Mucosa of rectum (tissue), 2 donors: ENCODE data around the gene NDUFB11.

ENCODE experiments used
- H3K27ac ChIP-seq, 2 donors: one replicate each; pipeline ENCODE4 v1.7.0; 2013; ENCODE audit warnings: inconsistent platforms in 2 of 2, low read depth in 2 of 2, low read length in 2 of 2
- H3K27me3 ChIP-seq, 2 donors: one replicate each; pipeline ENCODE4 v1.7.0; 2013; ENCODE audit warnings: low read length in 2 of 2; ENCODE audit not compliant: control insufficient read depth in 2 of 2, insufficient read depth in 2 of 2
- H3K36me3 ChIP-seq, 2 donors: one replicate each; pipeline ENCODE4 v1.7.0; 2013; ENCODE audit warnings: low read length in 2 of 2; ENCODE audit not compliant: control insufficient read depth in 2 of 2, insufficient read depth in 2 of 2
- H3K4me1 ChIP-seq, 2 donors: one replicate each; pipeline ENCODE4 v1.7.0; 2013; ENCODE audit warnings: low read length in 2 of 2, mild to moderate bottlenecking in 1 of 2; ENCODE audit not compliant: control insufficient read depth in 2 of 2, insufficient read depth in 2 of 2
- H3K4me3 ChIP-seq, 2 donors: one replicate each; pipeline ENCODE4 v1.7.0; 2013; ENCODE audit warnings: low read length in 2 of 2
- H3K9ac ChIP-seq, 2 donors: one replicate each; pipeline ENCODE4 v1.7.0; 2013; ENCODE audit warnings: low read length in 2 of 2, low read depth in 1 of 2, mild to moderate bottlenecking in 1 of 2
- H3K9me3 ChIP-seq, 2 donors: one replicate each; pipeline ENCODE4 v1.7.0; 2013; ENCODE audit warnings: low read length in 2 of 2; ENCODE audit not compliant: control insufficient read depth in 2 of 2
- donor health status: healthy.
- donor health status: Normal muscosa, but diverticular disease.

NDUFB11 gene

DNA sequence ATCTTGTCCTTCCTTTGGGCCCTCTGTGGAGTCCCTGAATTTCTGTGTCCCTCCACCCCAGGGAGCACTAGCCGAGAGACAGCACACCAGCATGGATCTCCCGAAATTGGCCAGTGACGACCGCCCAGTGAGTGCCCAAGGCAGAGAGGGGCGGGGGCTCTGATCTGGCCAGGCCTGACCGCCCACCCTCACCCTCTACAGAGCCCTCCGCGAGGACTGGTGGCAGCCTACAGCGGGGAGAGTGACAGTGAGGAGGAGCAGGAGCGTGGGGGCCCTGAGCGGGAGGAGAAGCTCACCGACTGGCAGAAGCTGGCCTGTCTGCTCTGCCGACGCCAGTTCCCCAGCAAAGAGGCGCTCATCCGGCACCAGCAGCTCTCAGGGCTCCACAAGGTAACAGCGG, 40.7 kb upstream of the NDUFB11 start:
- H3K27me3 ChIP-seq: peaks cover 8 to 11% of the 10 kb centered on the region in 2 donors
- H3K36me3 ChIP-seq: peaks cover 26 to 33% of the 10 kb centered on the region in 2 donors
- no peak overlapping the region for H3K27ac ChIP-seq
- no peak overlapping the region for H3K9ac ChIP-seq
- H3K4me1 ChIP-seq: no peaks in the 10 kb centered on the region
- H3K9me3 ChIP-seq: no peaks in the 10 kb centered on the region
- no peak overlapping the region for H3K4me3 ChIP-seq

DNA sequence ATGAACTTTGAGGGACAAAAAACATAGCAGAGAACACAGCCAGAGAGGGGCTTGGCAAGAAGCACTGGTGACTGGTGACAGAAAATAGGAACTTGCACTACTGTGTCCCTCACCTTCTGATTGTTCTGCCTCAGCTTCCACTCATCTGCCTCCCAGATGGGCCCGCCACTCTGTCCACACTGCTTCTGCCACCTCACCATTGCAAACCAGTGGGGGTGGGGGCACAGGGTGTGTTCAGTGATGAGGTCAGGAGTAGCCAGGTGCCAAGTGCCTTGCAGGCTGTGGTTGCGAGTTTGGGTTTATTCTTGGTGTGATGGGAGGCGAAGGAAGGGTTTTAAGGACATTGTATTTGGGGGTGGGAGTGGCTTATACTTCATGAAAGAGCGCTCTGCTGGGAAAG, 40.0 kb upstream of the NDUFB11 start:
- Histone ChIP-seq H3K36me3 (peaks cover 28 to 36% of the 10 kb centered on the region in 2 donors), H3K27me3 (peaks cover 8 to 14% of the 10 kb centered on the region in 2 donors), H3K27ac (no peak overlapping the region)

DNA sequence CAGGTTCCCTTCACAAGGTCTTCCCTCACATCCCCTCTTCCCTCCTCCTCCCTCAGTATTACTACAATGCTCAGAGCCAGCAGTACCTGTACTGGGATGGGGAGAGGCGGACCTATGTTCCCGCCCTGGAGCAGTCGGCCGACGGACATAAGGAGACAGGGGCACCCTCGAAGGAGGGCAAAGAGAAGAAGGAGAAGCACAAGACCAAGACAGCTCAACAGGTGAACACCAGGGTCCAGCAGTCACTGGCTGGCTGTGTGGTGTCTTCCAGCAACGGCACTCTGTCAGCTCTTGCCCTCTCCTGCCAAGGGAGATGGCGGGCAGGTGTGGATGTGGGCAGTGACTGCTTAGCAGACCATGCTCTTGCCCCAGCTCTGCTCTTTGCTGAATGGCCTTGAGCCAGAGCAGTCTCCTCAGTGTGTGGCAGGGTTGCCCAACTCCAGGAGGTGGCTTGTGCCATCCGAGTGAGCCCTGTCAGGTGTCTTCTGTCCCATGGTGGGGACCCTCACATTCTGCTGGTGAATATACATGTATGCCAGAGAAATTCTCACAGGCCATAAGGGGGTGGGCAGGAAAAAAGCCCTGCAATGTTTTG, 37.7 kb upstream of the NDUFB11 start:
- Histone ChIP-seq H3K27ac (no peak overlapping the region), H3K4me1 (no peaks in the 10 kb centered on the region), H3K36me3 (peaks cover 44% of the 10 kb centered on the region in 2 donors), H3K9me3 (no peaks in the 10 kb centered on the region), H3K9ac (no peak overlapping the region), H3K27me3 (peaks cover 12 to 20% of the 10 kb centered on the region in 2 donors), H3K4me3 (no peak overlapping the region)

More for the DNA sequence above, 40.0 kb upstream of the NDUFB11 start:
- no peaks in the 10 kb centered on the region for H3K9me3 ChIP-seq
- H3K4me1 ChIP-seq: no peaks in the 10 kb centered on the region
- H3K9ac ChIP-seq: no peak overlapping the region
- no peak overlapping the region for H3K4me3 ChIP-seq

DNA sequence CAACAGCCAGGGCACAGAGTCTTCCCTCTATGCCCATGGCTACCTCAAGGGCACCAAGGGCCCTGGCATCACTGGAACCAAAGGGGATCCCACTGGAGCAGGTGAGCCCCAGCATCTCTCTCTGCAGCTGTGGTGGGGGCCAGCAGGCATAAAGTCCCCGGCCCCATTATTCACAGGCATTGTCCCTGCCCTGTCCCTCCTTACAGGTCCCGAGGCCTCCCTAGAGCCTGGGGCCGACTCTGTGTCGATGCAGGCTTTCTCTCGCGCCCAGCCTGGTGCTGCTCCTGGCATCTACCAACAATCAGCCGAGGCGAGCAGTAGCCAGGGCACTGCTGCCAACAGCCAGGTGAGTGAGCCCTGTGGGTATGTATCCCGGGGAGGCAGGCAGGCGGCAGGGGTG, 36.8 kb upstream of the NDUFB11 start:
- H3K4me3 ChIP-seq: no peak overlapping the region
- no peaks in the 10 kb centered on the region for H3K9me3 ChIP-seq
- H3K27ac ChIP-seq: no peak overlapping the region
- H3K36me3 ChIP-seq: peaks cover 46 to 48% of the 10 kb centered on the region in 2 donors
- no peak overlapping the region for H3K9ac ChIP-seq
- H3K4me1 ChIP-seq: no peaks in the 10 kb centered on the region
- H3K27me3 ChIP-seq: peaks cover 12 to 20% of the 10 kb centered on the region in 2 donors

DNA sequence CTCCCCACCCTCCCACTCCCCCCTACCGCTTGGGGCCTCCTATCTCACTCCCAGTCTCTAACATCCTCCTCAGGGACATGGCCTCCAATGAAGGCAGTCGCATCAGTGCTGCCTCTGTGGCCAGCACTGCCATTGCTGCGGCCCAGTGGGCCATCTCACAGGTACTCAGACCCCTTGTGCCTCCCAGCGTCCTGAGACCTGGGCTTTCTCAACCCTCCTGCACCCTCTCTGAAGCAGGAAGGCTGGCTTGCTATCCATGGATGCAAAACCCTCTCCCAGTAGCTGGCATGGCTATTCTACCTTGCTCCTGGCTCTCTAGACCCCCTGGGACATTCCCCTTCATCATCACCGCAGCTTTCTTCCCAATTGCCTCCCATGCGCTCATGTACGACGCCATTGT, 35.8 kb upstream of the NDUFB11 start:
- no peaks in the 10 kb centered on the region for H3K9me3 ChIP-seq
- no peak overlapping the region for H3K27ac ChIP-seq
- peaks cover 42 to 54% of the 10 kb centered on the region in 2 donors for H3K36me3 ChIP-seq
- H3K4me1 ChIP-seq: no peaks in the 10 kb centered on the region
- H3K27me3 ChIP-seq: peaks cover 9 to 20% of the 10 kb centered on the region in 2 donors
- H3K4me3 ChIP-seq: no peak overlapping the region
- H3K9ac ChIP-seq: no peak overlapping the region

DNA sequence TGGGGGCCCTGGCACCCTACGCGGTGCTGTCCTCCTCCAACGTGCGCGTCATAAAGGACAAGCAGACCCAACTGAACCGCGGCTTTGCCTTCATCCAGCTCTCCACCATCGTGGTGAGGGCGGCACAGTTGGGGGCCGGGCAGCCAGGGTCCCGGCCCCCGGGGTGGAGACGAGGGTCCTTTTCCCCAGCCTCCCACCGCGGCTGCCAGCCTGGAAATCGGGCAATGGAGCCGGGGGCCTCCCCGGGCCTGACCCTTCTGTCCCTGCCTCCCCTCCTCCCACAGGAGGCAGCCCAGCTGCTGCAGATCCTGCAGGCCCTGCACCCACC, 35.4 kb upstream of the NDUFB11 start:
- Histone ChIP-seq H3K9me3 (no peaks in the 10 kb centered on the region), H3K36me3 (peaks cover 46 to 52% of the 10 kb centered on the region in 2 donors), H3K9ac (no peak overlapping the region), H3K27me3 (peaks cover 9 to 20% of the 10 kb centered on the region in 2 donors), H3K4me3 (no peak overlapping the region), H3K27ac (no peak overlapping the region), H3K4me1 (no peaks in the 10 kb centered on the region)

DNA sequence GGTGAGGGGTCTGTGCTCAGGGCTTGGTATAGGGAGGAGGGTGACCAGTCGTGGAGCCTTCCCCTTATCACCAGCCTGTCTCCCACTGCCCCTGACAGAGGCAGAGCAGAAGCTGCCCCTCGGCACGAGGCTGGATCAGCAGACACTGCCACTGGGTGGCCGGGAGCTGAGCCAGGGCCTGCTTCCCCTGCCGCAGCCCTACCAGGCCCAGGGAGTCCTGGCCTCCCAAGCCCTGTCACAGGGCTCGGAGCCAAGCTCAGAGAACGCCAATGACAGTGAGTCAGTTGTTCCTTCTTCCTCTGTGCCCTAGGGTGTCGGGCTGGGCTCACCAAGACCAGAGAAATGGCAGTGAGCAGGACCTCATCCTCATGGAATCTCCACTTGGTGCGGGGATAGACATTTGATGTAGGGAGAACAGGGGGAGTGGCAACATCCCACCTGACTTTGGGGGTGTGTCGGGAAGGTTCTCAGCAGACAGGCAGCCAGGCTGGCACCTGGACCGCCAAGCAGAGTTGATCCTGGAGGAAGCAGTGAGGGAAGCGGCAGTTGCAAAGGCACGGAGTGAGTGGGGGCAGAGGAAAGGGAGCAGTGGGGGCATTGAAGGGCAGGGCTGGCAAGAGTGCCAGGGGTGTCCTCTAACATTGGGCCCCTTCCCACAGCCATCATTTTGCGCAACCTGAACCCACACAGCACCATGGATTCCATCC, 34.9 kb upstream of the NDUFB11 start:
- H3K27me3 ChIP-seq: peaks cover 9 to 20% of the 10 kb centered on the region in 2 donors
- no peak overlapping the region for H3K27ac ChIP-seq
- H3K9me3 ChIP-seq: no peaks in the 10 kb centered on the region
- H3K36me3 ChIP-seq: peaks cover 46 to 52% of the 10 kb centered on the region in 2 donors
- no peak overlapping the region for H3K9ac ChIP-seq
- H3K4me1 ChIP-seq: no peaks in the 10 kb centered on the region
- no peak overlapping the region for H3K4me3 ChIP-seq

DNA sequence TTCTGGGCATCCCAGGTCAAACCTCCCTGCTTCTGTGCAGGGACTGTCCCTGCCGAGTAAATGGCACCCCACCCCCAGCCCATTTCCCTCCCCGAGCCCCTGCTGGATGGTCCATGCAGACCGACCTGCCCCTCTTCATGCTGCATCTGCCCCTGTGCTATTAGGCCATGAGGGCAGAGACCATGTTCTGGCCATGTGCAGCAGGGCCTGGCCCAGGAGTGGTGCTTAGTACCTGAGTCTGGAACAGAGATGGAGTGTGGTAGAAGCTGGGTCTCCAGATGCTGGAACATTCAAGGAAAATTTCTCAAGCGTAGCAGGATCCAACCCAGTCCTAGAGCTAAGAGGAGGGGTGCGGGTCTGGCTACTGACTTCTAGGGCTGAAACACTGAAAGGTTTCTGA, 33.8 kb upstream of the NDUFB11 start:
- Histone ChIP-seq H3K27me3 (peaks cover 9 to 20% of the 10 kb centered on the region in 2 donors), H3K9me3 (no peaks in the 10 kb centered on the region), H3K27ac (no peak overlapping the region), H3K36me3 (peaks cover 47 to 54% of the 10 kb centered on the region in 2 donors), H3K4me3 (no peak overlapping the region), H3K4me1 (no peaks in the 10 kb centered on the region), H3K9ac (no peak overlapping the region)

DNA sequence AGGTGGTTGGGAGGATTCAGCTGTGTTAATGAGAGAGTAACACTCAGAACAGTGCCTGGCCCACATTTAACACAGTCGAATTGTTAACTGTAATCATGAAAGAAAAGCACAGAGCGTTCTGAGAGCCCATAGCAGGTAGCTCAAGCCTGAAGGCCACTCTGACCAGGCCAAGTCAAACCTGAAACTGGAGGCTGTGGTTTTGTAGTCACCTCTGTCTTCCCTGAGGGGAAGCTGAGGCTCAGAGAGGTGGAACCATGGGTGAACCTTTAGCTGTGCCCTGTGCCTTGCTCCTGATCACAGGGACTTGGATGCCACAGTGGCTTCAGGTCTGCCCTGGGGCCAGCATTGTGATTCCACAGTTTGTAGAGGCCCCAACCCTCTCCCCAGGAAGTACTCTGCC, 32.6 kb upstream of the NDUFB11 start:
- no peak overlapping the region for H3K27ac ChIP-seq
- no peak overlapping the region for H3K9ac ChIP-seq
- no peaks in the 10 kb centered on the region for H3K9me3 ChIP-seq
- H3K27me3 ChIP-seq: peaks cover 9 to 14% of the 10 kb centered on the region in 2 donors
- no peak overlapping the region for H3K4me3 ChIP-seq
- H3K36me3 ChIP-seq: peaks cover 48 to 53% of the 10 kb centered on the region in 2 donors
- no peaks in the 10 kb centered on the region for H3K4me1 ChIP-seq

DNA sequence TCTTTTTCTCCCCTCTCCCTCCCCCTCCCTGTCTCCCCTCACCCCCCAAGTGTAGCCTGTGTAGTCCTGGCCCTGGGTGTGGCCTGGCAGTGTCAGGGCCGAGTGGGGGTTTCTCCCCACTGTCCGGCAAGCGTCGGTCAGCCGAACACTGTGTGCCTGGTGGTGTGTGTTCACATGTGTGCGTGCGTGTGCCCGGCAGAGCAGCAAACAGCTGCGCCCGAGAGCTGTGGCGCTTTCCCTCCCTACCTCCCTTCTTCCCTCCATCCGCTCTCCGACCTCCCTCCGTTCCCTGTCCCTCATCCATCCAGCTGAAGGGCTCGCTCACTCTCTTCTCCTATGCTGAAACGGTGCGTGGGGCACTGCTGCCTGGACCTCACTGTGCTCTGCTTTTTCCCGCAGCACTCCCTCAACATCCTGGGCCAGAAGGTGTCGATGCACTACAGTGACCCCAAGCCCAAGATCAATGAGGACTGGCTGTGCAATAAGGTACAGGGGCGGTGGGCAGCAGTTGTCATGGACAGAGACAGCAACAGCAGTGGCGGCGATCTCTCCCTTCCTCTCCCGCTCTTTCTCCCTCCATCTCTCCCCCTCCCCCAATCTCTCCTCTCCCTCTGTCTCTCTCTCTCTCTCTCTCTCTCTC, 31.7 kb upstream of the NDUFB11 start:
- no peaks in the 10 kb centered on the region for H3K4me1 ChIP-seq
- H3K36me3 ChIP-seq: peaks cover 45% of the 10 kb centered on the region in 2 donors
- H3K27me3 ChIP-seq: peaks cover 6 to 14% of the 10 kb centered on the region in 2 donors
- H3K27ac ChIP-seq: no peak overlapping the region
- no peak overlapping the region for H3K4me3 ChIP-seq
- H3K9ac ChIP-seq: no peak overlapping the region
- H3K9me3 ChIP-seq: no peaks in the 10 kb centered on the region
